Type B pancreatic cell (in vitro differentiated cells): ENCODE results near the gene JDP2. TPM values are rescaled to one million over a fixed set of nuclear protein-coding genes. Genes with fewer than 3 reads are reported as not detected.
A peak's percentile ranks its signal among the peaks of the same experiment; 100 is the strongest.

ENCODE experiments used
- DNase-seq: peaks from one replicate; pipeline ENCODE4 v3.0.0; 2021; ENCODE audit warnings: mixed read lengths; ENCODE audit not compliant: unreplicated experiment; ENCODE audit errors: extremely low spot score
- H3K27ac Mint-ChIP-seq: 2 replicates; pipeline ENCODE4 v1.8.0; 2021; ENCODE audit warnings: mild to moderate bottlenecking, mixed read lengths
- H3K27me3 Mint-ChIP-seq: 2 replicates; pipeline ENCODE4 v1.8.0; 2021; ENCODE audit warnings: mixed read lengths
- H3K36me3 Mint-ChIP-seq: 2 replicates; pipeline ENCODE4 v1.8.0; 2021; ENCODE audit warnings: mixed read lengths
- H3K4me1 Mint-ChIP-seq: one replicate; pipeline ENCODE4 v1.8.0; 2021; ENCODE audit warnings: mixed read lengths; ENCODE audit not compliant: unreplicated experiment
- H3K4me3 Mint-ChIP-seq: 2 replicates; pipeline ENCODE4 v1.8.0; 2021; ENCODE audit warnings: mild to moderate bottlenecking, mixed read lengths
- H3K9me3 Mint-ChIP-seq: 2 replicates; pipeline ENCODE4 v1.8.0; 2021; ENCODE audit warnings: mixed read lengths
- CTCF ChIP-seq: fragments of 200-600 bp; sonication (generic); conservative IDR thresholded peaks from 2 replicates; pipeline ENCODE4 v1.5.0; 2021; ENCODE audit warnings: antibody characterized with exemption, mild to moderate bottlenecking
- total RNA-seq: library from RNA; stranded (reverse); gene quantifications from 2 replicates; pipeline ENCODE4 v1.2.1, GENCODE V29; 2021; ENCODE audit warnings: low replicate concordance

Gene JDP2
- total RNA-seq, 1 donor from 2014 or later, result 31.3 TPM

- Mint-ChIP-seq H3K27me3 (no peaks in the 10 kb centered on the region), H3K9me3 (no peaks in the 10 kb centered on the region), H3K27ac (no peak overlapping the region), H3K4me1 (peaks cover 56% of the 10 kb centered on the region), H3K4me3 (no peak overlapping the region), H3K36me3 (peaks cover 37% of the 10 kb centered on the region)
- TF ChIP-seq CTCF, result no peak
- DNase-seq, result no peak
Measured at GRCh38 chr14:75438486-75439080, 10.8 kb downstream of the JDP2 start.

- Mint-ChIP-seq H3K4me3 (no peak overlapping the region), H3K27me3 (no peaks in the 10 kb centered on the region), H3K36me3 (peaks cover 36% of the 10 kb centered on the region), H3K9me3 (no peaks in the 10 kb centered on the region), H3K4me1 (peaks cover 45% of the 10 kb centered on the region), H3K27ac (peak overlapping the region; percentile 98)
- no peak for DNase-seq
- no peak for TF ChIP-seq CTCF
Measured at GRCh38 chr14:75439989-75440388, 12.2 kb downstream of the JDP2 start.

GRCh38 chr14:75440733-75441477, 13.1 kb downstream of the JDP2 start:
- no peak for TF ChIP-seq CTCF
- no peak for DNase-seq
- Mint-ChIP-seq H3K4me3 (peak overlapping the region; percentile 76), H3K27ac (peak overlapping the region; percentile 98), H3K36me3 (peaks cover 30% of the 10 kb centered on the region), H3K27me3 (no peaks in the 10 kb centered on the region), H3K9me3 (no peaks in the 10 kb centered on the region), H3K4me1 (peaks cover 36% of the 10 kb centered on the region)

- peaks cover 27% of the 10 kb centered on the region for H3K36me3 Mint-ChIP-seq
- H3K27me3 Mint-ChIP-seq, result no peaks in the 10 kb centered on the region
- H3K9me3 Mint-ChIP-seq, result no peaks in the 10 kb centered on the region
- H3K27ac Mint-ChIP-seq, result peak overlapping the region; percentile 98
- TF ChIP-seq CTCF, result no peak
- no peak for DNase-seq
- H3K4me3 Mint-ChIP-seq, result peak overlapping the region; percentile 76
- peaks cover 41% of the 10 kb centered on the region for H3K4me1 Mint-ChIP-seq
Measured at GRCh38 chr14:75441728-75442127, 13.9 kb downstream of the JDP2 start.

GRCh38 chr14:75442166-75442565, 14.3 kb downstream of the JDP2 start:
- no peak for TF ChIP-seq CTCF
- no peaks in the 10 kb centered on the region for H3K27me3 Mint-ChIP-seq
- H3K27ac Mint-ChIP-seq, result peak overlapping the region; percentile 98

More at GRCh38 chr14:75442166-75442565, 14.3 kb downstream of the JDP2 start:
- Mint-ChIP-seq H3K4me1 (peaks cover 44% of the 10 kb centered on the region), H3K9me3 (no peaks in the 10 kb centered on the region), H3K4me3 (peak overlapping the region; percentile 67), H3K36me3 (peaks cover 27% of the 10 kb centered on the region)
- no peak for DNase-seq
